ENCODE measurements around the gene KCNN2.

The KCNN2 gene

DNA sequence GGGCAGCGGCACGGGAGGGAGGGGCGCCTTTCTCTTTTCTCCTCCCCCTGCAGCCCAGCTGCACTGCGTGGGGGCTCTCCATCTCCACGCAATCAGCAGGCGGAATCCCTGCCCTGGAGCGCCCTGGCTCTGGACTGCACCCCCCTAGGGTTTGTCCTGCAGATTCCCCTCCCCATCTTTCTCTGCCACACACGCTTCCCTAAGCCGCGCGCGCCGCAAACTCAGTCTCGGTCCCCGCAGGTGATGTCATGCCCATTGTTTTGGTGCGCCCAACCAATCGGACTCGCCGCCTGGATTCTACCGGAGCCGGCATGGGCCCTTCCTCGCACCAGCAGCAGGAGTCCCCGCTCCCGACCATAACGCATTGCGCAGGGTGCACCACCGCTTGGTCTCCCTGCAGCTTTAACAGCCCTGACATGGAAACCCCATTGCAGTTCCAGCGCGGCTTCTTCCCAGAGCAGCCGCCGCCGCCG lies at the start of gene KCNN2:
Gene KCNN2, plus strand, starts transcription at position 347 of the 473 bp plus-strand sequence. Its CDS starts 70 bp downstream, at position 417.
- DNase-seq (ENCODE audit: low read depth): no peak

DNA sequence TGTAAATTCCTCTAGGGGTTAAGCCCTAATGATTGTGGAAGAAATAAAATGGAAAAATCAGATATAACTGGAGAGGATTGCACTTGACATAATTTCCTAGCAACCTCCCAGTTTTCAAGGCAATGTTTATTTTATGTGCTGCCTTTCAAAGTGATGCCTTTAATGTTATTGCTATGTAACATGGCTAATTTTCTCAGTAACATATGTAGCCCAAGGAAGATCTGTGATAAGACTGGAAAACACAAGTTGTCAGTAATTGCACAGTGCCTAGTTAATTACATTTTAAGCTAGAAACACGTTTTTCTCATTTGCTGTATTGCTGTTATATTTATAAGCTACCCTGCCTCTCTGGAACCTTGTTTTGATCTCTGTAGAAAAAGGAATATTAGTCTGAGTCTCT lies 49.2 kb upstream of the KCNN2 start:
- DNase-seq (ENCODE audit: low read depth): no peak

DNA sequence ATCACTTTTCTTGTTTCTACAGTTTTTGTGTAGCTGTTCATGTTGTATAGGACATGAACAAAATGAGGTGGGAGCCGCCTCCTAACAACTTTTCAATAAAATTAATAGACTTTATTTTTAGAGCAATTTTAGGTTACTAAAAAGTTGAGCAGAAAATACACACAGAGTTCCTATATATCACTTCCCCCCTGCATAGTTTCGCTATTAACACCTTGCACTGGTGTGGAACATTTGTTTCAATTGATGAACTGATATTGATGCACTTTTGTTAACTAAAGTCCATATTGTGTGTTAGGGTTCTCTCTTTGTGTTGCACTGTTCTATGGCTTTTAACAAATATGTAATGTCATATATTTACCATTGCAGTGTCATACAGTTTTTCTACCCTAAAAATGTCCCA lies 47.8 kb upstream of the KCNN2 start:
- no peak for DNase-seq (ENCODE audit: low read depth)

DNA sequence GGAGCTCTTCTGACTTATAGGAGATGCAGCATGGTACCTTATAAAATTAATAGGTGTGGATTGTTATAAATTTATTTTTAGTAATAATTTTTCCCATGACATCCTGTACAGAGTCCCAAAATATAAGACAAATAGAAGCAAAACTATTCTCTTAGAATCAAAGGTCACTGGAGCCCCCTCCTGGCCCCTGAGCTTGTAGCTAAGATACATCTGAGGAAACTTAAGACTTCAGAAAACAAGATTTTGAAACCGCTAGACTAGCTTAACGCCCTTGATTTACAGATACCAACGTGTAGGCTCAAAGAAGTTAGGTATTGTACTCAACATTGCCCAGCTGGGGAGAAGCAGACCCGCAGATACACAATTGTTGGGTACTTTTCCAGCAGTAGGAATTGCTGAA lies 45.7 kb upstream of the KCNN2 start:
- DNase-seq (ENCODE audit: low read depth): no peak

DNA sequence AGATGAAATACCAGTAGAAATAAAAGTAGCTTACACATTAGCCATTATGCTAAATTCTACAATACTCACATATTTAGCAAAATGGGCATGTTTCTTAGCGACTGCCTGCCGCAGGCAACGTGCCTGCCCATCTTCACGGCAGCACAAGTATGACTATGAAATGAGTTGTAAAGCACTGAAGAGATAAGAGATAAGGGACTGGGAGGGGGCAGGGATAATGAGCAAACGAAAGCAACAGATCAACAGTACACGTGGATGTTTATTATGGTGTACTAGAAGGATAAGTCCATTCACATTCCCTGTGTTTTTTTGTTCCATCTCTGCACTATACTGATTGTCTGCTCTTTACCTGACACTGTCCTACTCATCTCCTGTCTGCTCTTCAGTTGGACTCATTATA lies 44.1 kb upstream of the KCNN2 start:
- DNase-seq (ENCODE audit: low read depth): no peak

- no peak for DNase-seq (ENCODE audit: low read depth)
These were observed 42.6 kb upstream of the KCNN2 start for GRCh38 chr5:114319236-114319635.

DNA sequence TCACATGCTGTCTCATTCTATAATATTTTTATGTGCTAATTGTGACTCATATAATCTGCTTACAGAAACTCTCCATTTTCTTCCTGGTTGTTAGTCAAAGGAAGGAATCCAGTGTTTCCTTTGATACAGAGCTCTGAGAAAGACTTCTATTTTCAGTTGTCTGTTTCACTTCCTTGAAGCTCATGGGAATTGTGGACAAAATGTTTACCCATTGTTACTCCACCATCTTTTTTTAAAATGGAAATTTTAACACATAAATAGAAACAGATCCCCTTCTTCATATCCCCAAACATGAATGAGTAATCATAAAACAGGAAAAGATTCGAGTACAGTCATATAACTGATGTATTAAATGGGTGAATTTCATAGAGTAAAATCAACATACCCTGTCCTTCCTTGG lies 42.0 kb upstream of the KCNN2 start:
- DNase-seq (ENCODE audit: low read depth): peak; percentile 10

- DNase-seq (ENCODE audit: low read depth): no peak
These were observed 37.6 kb upstream of the KCNN2 start for GRCh38 chr5:114324282-114324681.

DNA sequence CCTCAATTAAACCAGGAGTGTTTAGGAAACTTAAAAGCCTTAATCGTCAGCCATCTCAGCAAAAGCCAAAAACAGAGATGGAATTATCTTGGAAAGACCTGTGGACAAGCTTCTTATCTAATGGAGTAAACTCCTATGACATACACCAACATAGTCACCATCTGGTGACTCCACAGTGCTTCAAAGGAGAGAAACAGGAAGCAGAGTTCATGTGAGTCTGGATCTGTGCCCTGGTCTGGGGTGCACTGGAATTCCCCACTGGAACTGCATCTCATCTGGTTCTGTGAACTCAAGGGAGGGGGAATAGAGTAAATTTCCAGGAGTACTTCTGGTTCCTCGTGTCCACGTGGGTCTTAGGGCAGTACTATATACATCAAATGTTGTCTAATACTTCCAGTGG lies 36.3 kb upstream of the KCNN2 start:
- no peak for DNase-seq (ENCODE audit: low read depth)

- DNase-seq (ENCODE audit: low read depth): no peak
These were observed 34.4 kb upstream of the KCNN2 start for GRCh38 chr5:114327474-114327873.

GRCh38 chr5:114327987-114328386 lies 33.9 kb upstream of the KCNN2 start:
- DNase-seq (ENCODE audit: low read depth): no peak

- no peak for DNase-seq (ENCODE audit: low read depth)
These were observed 30.8 kb upstream of the KCNN2 start for GRCh38 chr5:114330916-114331531.

DNA sequence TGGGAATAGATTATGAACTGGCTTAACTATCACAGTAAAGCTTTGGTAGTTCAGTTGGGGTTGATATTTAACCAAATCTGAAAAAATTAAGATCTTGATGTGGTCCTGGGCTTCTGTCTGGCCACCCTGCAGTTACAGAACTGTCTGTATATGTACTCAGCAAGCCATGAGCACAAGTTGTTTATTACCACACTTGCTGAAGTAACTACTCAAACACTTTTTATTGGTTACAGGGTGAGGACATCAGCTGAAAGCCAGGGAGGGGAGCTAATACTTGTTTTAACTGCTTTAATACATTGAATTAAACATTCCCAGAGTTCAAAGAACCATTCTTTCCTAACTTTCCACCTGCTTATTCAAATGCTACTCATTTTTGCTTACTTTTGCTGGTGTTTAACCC lies 29.4 kb upstream of the KCNN2 start:
- no peak for DNase-seq (ENCODE audit: low read depth)

DNA sequence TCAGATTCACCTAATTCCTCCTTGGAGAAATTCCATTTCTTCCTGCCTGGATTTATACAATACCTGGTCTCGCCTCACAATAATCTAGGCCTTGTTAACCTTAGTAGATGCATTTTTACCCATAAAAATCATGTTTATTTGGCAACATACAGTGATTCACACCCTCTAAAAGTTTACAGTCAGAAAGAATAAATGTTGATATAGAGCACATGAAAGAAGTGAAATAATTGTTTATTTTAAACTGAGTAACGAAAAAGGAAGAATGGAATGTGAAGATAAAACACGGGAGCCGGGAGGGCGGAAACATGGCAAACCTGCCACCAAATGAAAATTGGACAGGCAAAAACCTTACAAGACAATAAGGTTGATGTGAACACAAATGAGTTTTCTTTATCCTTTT lies 28.9 kb upstream of the KCNN2 start:
- no peak for DNase-seq (ENCODE audit: low read depth)

DNA sequence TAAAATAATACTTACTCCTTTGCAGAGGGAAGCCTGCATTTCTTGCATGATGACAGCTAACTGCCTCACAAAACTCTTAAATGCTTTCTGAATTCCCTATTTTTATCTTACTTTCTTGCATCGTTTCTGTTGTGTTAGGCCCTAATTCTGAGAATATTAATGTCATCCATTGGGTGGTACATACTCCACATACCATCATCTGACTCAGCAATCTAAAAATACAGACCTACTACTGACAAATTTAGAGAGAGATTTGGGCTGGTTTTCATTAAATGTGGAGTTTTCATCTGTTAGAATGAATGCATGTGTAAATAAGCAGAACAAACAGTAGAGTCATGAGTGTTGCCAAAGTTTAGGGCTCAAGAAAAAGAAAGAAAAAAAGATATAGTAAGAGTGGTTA lies 26.5 kb upstream of the KCNN2 start:
- no peak for DNase-seq (ENCODE audit: low read depth)

DNA sequence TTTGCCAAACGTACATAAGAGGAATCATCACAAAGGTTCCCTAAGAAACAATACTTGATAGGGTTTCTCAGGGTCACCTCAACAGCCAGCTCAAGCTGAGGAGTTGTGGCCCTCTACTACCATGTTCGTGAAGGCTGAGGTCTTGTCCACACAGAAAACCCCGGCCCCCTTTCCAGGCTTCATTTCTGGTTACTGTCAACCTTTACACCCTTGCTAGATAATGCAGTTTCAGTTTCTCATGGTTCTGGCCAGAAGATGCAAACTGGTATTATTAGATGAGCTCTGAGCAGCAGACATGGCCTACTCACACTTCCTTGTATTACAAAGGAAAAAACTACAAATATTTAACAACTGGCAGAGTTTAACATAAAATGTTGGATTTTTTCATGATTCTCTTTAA lies 22.8 kb upstream of the KCNN2 start:
- DNase-seq (ENCODE audit: low read depth): no peak

DNA sequence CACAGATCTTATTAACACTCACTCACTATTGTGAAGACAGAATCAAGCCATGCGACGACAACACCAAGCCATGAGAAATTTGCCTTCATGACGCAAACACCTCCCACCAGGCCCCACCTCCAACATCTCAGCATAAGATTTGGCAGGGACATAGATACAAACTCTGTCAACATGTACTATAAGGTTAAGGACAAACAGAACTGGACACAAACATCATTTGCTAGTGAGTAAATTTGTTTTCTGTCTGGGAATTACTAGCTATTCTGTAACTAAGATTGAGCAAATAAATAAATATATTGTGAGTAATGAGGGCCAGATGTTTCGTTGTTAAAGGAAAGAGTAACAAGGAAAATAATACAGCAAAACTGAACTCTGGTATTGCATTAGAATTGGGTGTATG lies 15.7 kb upstream of the KCNN2 start:
- no peak for DNase-seq (ENCODE audit: low read depth)

GRCh38 chr5:114355086-114355830 lies 6.6 kb upstream of the KCNN2 start:
- no peak for DNase-seq (ENCODE audit: low read depth)

- no peak for DNase-seq (ENCODE audit: low read depth)
These were observed 3.5 kb upstream of the KCNN2 start for GRCh38 chr5:114358329-114358728.

DNA sequence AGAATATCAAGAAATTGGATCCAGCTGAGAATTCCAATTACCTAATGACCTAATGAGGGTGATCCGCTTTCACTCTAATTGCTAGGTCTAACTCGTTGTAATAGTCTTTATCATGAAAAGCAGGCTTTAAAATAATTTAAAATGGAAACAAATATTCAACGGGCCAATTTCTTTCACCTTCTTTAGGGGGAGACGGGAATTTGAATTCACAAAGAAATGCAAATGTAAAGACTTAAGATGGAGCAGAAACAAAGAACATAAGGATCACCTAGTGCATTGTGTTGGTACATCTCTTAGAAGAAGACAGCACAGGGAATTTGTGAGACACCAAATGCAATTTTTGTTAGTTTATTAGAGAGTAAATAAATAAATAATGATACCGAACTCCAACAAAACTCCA lies 1.5 kb upstream of the KCNN2 start:
- DNase-seq (ENCODE audit: low read depth): no peak

DNA sequence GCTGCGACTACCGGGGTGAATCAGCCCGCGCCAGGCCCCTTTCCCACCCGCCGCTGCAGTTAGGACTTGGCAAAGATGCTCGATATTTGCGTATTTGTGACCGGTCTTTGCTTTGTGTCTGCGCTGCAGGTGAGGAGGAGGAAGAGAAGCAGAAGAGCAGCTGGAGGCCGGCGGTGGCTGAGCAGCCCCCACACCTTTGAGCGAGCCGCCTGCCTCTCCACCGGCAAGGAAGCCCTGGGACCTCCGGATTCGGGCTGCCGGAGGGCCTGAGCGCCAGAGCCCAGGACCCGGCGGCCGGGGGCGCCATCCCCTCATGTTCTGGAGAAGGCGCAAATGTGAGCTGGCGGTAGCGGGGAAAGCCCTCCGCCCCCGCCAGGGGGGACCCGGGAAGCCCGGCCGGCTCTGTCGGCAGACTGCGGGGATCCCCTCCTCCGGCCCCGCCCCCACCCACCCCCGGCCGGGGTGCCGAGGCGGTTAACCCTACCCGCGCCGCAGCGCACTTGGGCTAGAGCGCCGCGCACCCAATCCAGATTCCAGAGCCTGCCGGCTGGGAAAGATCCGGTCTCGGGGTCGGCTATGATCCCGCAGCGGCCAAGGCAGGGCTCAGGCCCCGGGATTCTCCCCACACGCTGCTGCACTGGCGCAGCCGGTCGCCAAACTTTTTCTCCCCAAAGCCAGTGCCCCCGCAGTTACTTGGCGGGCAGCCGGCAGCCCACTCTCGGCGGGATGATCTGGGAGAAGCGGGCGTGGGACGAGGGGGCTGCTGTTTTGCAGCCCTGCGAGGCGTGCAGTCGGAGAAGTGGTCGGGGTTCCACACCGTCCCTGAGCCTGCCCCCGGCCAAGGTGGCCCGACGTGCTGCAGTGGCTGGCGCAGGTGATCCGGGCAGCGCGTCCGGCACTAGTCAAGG lies 800 bp upstream of the KCNN2 start:
- DNase-seq (ENCODE audit: low read depth): no peak

DNA sequence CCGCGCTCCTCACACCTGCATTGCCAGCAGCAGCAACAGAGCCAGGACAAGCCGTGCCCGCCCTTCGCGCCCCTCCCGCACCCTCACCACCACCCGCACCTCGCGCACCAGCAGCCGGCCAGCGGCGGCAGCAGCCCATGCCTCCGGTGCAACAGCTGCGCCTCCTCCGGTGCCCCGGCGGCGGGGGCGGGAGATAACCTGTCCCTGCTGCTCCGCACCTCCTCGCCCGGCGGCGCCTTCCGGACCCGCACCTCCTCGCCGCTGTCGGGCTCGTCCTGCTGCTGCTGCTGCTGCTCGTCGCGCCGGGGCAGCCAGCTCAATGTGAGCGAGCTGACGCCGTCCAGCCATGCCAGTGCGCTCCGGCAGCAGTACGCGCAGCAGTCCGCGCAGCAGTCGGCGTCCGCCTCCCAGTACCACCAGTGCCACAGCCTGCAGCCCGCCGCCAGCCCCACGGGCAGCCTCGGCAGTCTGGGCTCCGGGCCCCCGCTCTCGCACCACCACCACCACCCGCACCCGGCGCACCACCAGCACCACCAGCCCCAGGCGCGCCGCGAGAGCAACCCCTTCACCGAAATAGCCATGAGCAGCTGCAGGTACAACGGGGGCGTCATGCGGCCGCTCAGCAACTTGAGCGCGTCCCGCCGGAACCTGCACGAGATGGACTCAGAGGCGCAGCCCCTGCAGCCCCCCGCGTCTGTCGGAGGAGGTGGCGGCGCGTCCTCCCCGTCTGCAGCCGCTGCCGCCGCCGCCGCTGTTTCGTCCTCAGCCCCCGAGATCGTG lies 517 bp downstream of the KCNN2 start:
- no peak for DNase-seq (ENCODE audit: low read depth)
